GM21717 (cell line): ENCODE results near the gene MGMT.

Experiments used
- ATAC-seq: cut with Tn5 transposase; IDR thresholded peaks from one replicate; pipeline ENCODE4 v1.9.1; 2021; ENCODE audit warnings: mild to moderate bottlenecking, moderate library complexity; ENCODE audit not compliant: unreplicated experiment

The MGMT gene

GRCh38 chr10:129538236-129538635, 71.2 kb downstream of the MGMT start:
- ATAC-seq, result no peak

GRCh38 chr10:129541200-129541599, 74.2 kb downstream of the MGMT start:
- no peak for ATAC-seq

DNA sequence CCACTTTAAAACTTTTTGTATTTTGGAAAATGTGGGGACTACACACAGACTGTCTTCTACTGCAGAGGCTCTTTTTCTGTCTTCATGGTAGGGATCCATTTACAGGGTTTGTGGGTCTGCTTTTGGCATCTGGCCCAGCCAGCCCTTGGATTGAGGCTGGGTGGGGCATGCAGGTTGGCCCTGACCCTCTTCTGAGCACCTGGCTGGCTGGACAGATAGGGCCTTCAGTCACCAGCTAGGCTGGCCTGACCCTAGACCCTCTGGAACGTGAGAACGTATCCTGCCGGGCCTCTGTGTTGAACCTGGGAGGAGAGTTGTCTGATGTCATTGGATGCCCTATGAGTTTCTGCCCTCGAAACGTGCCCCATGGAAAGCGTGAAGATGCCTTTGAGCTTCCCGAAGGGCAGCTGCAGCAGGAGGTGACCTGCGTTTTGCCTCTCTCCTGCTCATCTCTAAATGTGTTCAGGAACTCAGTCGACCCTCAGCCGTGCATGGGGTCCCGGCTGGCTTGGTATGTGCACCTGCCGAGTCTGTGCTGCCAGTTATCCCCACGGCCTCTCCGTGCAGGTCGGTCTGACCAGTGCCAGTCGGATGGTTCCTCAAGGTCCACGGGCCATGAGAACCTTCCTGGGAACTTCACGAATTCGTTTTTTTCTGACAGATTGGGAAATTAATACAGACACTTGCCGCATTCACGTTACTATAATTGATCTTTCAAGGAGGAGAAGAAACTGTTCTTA, 74.9 kb downstream of the MGMT start:
- ATAC-seq, result no peak

DNA sequence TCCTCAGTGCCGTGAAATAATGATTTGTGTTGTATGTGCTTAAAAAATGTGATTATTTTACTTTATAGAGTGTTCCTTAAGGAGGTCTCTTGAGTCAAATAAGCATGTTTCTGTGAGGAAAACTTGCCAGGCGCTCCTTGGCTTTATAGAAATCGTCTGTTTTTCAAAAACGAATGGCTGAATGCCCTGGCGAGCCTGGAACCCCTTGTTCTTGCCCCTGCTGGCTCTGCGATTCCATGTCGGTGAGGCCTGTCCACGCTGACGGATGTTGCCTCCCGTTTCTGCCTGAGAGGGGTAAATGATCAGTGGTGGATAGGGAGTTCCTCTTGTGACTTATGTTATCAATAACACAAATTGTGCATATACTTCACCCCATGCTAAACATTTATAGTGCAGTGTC, 75.5 kb downstream of the MGMT start:
- ATAC-seq, result no peak

- ATAC-seq, result no peak
Measured at GRCh38 chr10:129544205-129545202, 77.5 kb downstream of the MGMT start.

GRCh38 chr10:129545261-129545660, 78.2 kb downstream of the MGMT start:
- ATAC-seq, result no peak

DNA sequence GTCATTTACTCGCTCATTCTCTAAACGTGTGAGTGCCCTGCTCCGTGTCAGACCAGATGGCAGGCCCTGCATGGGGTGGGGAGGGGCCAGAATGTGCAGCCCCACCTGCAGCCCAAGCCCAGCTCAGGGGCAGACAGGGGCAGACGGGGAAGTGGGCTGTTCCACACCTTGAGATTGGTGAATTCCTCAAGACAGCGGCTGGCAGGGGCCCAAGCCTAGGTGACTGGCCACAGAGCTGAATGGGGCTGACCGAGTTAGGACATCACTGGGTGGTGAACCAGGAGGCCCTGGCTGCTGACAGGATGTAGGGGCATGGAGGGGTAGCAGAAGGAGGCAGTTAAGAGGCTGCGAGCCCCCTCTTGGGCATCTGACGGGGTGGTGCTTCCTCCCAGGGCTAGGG, 79.1 kb downstream of the MGMT start:
- no peak for ATAC-seq

- no peak for ATAC-seq
Measured at GRCh38 chr10:129547608-129548007, 80.6 kb downstream of the MGMT start.

DNA sequence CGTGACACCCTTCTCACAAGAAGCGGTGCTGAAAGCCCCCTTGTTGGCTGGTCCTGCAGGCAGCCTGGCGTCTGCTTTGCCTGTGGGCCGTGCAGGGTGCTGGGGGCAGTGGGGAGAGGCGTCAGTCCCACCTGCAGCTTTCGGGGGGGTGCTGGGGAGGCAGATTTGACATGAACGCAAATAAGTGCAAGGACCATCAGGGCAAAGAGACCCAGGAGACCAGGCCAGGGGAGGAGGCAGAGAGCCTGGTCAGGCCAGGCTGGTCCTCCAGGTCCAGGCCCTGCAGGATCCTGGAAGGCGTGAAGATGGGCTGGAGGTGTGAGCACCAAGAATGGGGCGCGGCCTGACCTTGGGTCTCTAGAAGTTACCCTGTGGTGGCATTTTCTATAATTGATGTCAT, 81.6 kb downstream of the MGMT start:
- ATAC-seq, result no peak

DNA sequence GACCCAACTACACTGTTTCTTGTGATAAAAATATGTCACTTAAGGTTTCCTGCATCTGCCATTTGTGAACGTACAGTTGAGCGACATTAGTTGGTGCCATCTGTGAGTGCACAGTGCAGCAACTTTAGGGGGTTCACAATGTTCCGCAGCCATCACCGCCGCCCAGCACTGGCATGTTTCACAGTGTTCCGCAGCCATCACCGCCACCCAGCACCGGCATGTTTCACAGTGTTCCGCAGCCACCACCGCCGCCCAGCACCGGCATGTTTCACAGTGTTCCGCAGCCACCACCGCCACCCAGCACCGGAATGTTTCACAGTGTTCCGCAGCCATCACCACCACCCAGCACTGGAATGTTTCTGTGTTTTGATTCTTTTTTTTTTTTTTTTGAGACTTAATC, 83.0 kb downstream of the MGMT start:
- ATAC-seq, result no peak

DNA sequence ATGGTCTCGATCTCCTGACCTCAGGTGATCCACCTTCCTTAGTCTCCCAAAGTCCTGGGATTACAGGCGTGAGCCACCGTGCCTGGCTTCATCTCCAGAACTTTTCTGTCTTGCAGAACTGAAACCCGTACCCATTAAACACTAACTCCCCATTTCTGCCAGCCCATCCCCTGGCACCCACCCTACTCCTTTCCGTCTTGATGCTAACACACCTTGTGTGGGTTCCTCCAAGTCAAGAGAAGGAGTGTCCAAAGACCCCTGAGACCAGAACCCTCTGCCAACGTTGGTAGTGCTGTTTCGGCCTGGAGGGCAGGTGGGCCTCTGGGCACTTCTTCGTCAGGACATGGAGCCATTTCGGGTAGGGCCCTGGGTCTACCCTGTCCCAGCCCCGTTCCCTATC, 83.6 kb downstream of the MGMT start:
- ATAC-seq, result no peak

DNA sequence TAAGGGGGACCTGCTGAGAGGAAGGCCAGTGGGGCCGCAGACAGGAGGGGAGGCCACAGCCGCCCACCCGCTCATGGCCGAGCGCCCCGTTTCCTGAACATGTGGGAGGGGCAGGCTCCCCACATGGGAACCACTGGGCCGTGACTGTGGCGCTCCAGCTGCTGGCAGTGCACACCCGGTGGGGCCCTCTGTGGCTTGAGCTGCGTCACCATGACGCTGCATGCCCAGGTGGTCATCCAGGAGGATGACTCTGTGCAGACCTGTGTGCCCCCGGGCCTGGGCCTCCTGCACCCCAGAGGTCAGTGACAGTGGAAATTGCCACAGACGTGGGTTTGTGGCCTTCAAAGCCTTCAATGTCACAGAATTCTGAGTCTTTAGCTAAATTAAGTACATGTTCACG, 85.1 kb downstream of the MGMT start:
- no peak for ATAC-seq

DNA sequence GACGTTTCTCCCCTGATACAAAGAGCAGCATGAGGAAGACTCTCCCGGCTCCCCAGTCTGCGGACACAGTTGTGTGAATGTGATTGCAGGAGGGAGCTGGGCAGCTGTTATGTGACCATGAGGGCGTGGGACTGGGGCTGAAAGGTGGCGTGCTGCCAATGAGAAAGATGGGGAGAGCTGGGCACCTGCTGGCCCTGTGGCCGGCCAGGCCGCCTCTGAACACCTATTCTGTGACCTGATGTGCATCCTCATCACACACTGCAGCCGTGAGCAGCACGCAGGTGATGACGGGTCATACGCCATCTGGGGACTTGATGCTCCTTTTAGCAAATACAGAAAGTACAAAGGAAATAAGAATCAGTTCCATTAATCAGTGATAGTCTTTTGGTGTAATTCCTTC, 86.9 kb downstream of the MGMT start:
- ATAC-seq, result no peak

- no peak for ATAC-seq
Measured at GRCh38 chr10:129556316-129556715, 89.3 kb downstream of the MGMT start.

GRCh38 chr10:129560361-129560760, 93.3 kb downstream of the MGMT start:
- ATAC-seq, result no peak

- no peak for ATAC-seq
Measured at GRCh38 chr10:129562487-129562886, 95.4 kb downstream of the MGMT start.

DNA sequence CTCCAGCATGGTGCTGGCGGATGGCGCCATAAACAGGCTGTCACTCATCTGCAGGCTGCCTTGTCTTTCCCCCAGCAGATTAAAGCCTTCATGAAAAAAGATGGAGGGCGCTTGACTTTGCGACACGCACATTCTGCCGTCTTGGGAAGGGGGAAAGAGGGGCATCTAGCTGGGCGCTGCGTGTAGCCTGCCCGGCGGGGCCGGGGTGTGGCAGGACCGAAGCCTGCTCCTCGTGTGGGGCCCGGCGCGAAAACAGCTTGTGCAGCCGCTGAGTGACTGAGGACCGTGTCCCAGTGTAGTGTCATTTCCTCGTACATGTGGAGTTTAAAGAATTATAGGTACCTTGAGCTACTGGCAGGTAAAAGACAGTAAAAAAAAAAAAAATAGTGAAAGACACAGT, 97.9 kb downstream of the MGMT start:
- no peak for ATAC-seq

- ATAC-seq, result no peak
Measured at GRCh38 chr10:129568583-129569344, 101.7 kb downstream of the MGMT start.

- ATAC-seq, result no peak
Measured at GRCh38 chr10:129570185-129570584, 103.1 kb downstream of the MGMT start.

DNA sequence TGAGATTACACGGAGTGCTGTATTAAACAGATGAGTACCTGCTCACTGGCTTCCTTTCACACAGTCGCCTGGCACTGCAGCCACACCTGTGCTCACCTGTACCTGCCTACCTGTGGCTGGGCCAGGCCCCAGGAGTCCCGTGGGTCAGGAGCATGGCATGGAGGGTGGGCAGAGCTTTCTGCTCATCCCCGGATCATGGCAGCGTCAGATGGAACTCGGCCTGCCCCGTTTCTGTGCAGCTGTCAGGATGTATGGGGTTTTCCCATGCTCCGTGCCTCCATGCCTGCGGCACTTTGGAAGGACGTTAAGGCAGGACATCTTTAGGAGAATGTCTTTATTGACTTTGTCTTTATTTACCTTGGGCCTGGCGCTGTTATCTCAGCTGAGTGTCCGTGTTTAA, 112.2 kb downstream of the MGMT start:
- no peak for ATAC-seq

DNA sequence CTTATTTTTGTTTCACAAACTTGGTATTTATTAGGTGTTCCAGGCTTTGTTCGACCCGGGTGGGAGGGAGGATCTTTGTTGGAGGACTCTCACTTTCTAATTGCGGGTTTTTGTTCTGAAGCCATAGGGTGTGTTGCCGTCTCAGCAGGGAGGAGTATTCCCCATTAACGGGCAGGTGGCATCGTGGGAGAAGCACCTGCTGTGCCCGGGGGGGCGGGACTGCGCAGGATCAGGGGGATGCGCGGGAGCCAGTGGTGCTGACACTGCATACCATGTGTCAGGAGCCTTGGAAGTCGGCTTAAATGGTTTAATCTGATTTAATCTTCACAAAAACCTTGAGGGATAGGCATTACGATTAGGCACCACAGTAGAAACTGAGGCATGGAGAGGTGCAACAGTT, 113.0 kb downstream of the MGMT start:
- no peak for ATAC-seq
